HepG2 (cell line): ENCODE measurements around the gene HSD17B2. TPM values are rescaled to one million over a fixed set of nuclear protein-coding genes. Genes with fewer than 3 reads are reported as not detected.

Experiments
- ATAC-seq: fragments of 200-7000 bp; cut with Tn5 transposase; 3 replicates; pipeline ENCODE4 v1.9.1; 2020; ENCODE audit warnings: mild to moderate bottlenecking, moderate library complexity
- BruUV-seq: library from RNA; stranded (reverse); fragments of 400-500 nt; replicated peaks from 2 replicates; lab custom pipeline; 2021; lab: Mats Ljungman, UMichigan
- CTCF ChIA-PET: fragments of 300-600 bp; formaldehyde crosslinking; extraction: SDS; loops from one replicate; lab custom pipeline; 2021; ENCODE audit warnings: low total read pairs, inconsistent platforms, low intra/inter-chr PET ratio; lab: Yijun Ruan, JAX
- POLR2A ChIA-PET: fragments of 350-600 bp; sonication (Branson Sonifier 250); formaldehyde crosslinking; loops from one replicate; lab custom pipeline; 2020; ENCODE audit warnings: antibody characterized with exemption, inconsistent platforms; lab: Yijun Ruan, JAX
- DNase-seq: peaks from one replicate; pipeline ENCODE4 v3.0.0-alpha.2; 2015; ENCODE audit warnings: low spot score
- FAIRE-seq: peaks from 3 replicates; lab custom pipeline; 2011; peaks lifted over from hg19 to GRCh38; lab: Jason Lieb, UNC
- H2AFZ ChIP-seq: one replicate; pipeline ENCODE4 v1.6.1; 2011; ENCODE audit warnings: low read length, inconsistent platforms
- H3K27ac ChIP-seq: fragments of 300-600 bp; 3 replicates; pipeline ENCODE4 v1.8.0; 2011; ENCODE audit warnings: mixed run types, mild to moderate bottlenecking, mixed read lengths, low read length, inconsistent platforms; ENCODE audit not compliant: insufficient read depth; ENCODE audit errors: extremely low read length
- H3K27me3 ChIP-seq, 2 experiments: fragments of 200-600 bp in 1 of 2; 2 replicates in 1 of 2; 3 replicates in 1 of 2; pipeline versions ENCODE4 v1.6.0 to v1.8.0; 2011; ENCODE audit warnings: low read length in 2 of 2, mild to moderate bottlenecking in 2 of 2, moderate library complexity in 2 of 2, inconsistent platforms in 1 of 2; ENCODE audit not compliant: insufficient read depth in 2 of 2, control insufficient read depth in 1 of 2
- H3K36me3 ChIP-seq, 2 experiments: fragments of 200-600 bp in 1 of 2; replicated peaks in 1 of 2; 2 replicates in 1 of 2; 3 replicates in 1 of 2; pipeline versions ENCODE4 v1.5.1 to v1.8.0; 2011; ENCODE audit warnings: low read length in 2 of 2, inconsistent platforms in 1 of 2; ENCODE audit not compliant: insufficient read depth in 2 of 2, control insufficient read depth in 1 of 2
- H3K4me1 ChIP-seq: 2 replicates; pipeline ENCODE4 v1.5.1; 2012; ENCODE audit warnings: low read length, inconsistent platforms; ENCODE audit not compliant: insufficient read depth
- H3K4me2 ChIP-seq: 2 replicates; pipeline ENCODE4 v1.6.0; 2011; ENCODE audit warnings: low read depth, low read length, inconsistent platforms
- H3K4me3 ChIP-seq, 3 experiments: fragments of 200-600 bp in 1 of 3; sonication (generic), shearing (Covaris generic) in 1 of 3; replicated peaks in 1 of 3; 2 replicates each; pipeline ENCODE4 v1.5.1; 2011 to 2016; ENCODE audit warnings: low read length in 3 of 3, inconsistent platforms in 2 of 3, low read depth in 2 of 3, mild to moderate bottlenecking in 2 of 3, control low read depth in 1 of 3, mixed read lengths in 1 of 3; ENCODE audit not compliant: insufficient read depth in 1 of 3
- H3K79me2 ChIP-seq: one replicate; pipeline ENCODE4 v1.6.1; 2011; ENCODE audit warnings: low read length, inconsistent platforms; ENCODE audit not compliant: insufficient read depth
- H3K9ac ChIP-seq: 2 replicates; pipeline ENCODE4 v1.6.0; 2011; ENCODE audit warnings: mild to moderate bottlenecking, low read depth, low read length, inconsistent platforms; ENCODE audit not compliant: insufficient read depth
- H3K9me3 ChIP-seq: 2 replicates; pipeline ENCODE4 v1.5.1; 2012; ENCODE audit warnings: mild to moderate bottlenecking, low read length
- H4K20me1 ChIP-seq: 2 replicates; pipeline ENCODE4 v1.6.0; 2011; ENCODE audit warnings: inconsistent platforms, mild to moderate bottlenecking, low read length, moderate library complexity; ENCODE audit not compliant: insufficient read depth
- ARID5B ChIP-seq: IDR thresholded peaks from 2 replicates; pipeline ENCODE4 v1.4.0; 2020; ENCODE audit warnings: mild to moderate bottlenecking, missing genetic modification reagents
- CEBPB ChIP-seq: IDR thresholded peaks from 2 replicates; pipeline ENCODE4 v1.6.1; 2011; ENCODE audit warnings: low read depth, low read length, improper control_type of control experiment, borderline replicate concordance
- CREM ChIP-seq, 2 experiments: sonication (generic) in 1 of 2; formaldehyde crosslinking in 1 of 2; IDR thresholded peaks; 2 replicates each; pipeline versions ENCODE4 v1.4.0 to v1.6.1; 2016 to 2020; ENCODE audit warnings: antibody characterized with exemption in 1 of 2, mild to moderate bottlenecking in 1 of 2, missing genetic modification reagents in 1 of 2
- EP300 ChIP-seq, 3 experiments: sonication (generic) in 1 of 3; formaldehyde crosslinking in 1 of 3; IDR thresholded peaks; 2 replicates each; pipeline versions ENCODE4 v1.5.1 to v1.6.1; 2011 to 2020; ENCODE audit warnings: low read depth in 2 of 3, low read length in 2 of 3, borderline replicate concordance in 1 of 3, improper control_type of control experiment in 1 of 3, mild to moderate bottlenecking in 1 of 3, missing genetic modification reagents in 1 of 3, moderate library complexity in 1 of 3
- FOXJ3 ChIP-seq: sonication (generic); formaldehyde crosslinking; IDR thresholded peaks from 2 replicates; pipeline ENCODE4 v1.4.0; 2020; ENCODE audit warnings: missing genetic modification reagents, mild to moderate bottlenecking, borderline replicate concordance
- FOXP4 ChIP-seq: sonication (generic); formaldehyde crosslinking; IDR thresholded peaks from 2 replicates; pipeline ENCODE4 v1.4.0; 2020; ENCODE audit warnings: missing genetic modification reagents
- GFI1 ChIP-seq: sonication (generic); formaldehyde crosslinking; IDR thresholded peaks from 2 replicates; pipeline ENCODE4 v1.5.0; 2020; ENCODE audit warnings: missing genetic modification reagents, mild to moderate bottlenecking, borderline replicate concordance
- KAT7 ChIP-seq: IDR thresholded peaks from 2 replicates; pipeline ENCODE4 v1.6.1; 2018; ENCODE audit warnings: borderline replicate concordance, missing compliant biosample characterization
- NCOA2 ChIP-seq: sonication (generic); formaldehyde crosslinking; IDR thresholded peaks from 2 replicates; pipeline ENCODE4 v1.8.0; 2022; ENCODE audit warnings: inconsistent platforms
- RXRB ChIP-seq: IDR thresholded peaks from 2 replicates; pipeline ENCODE4 v1.6.1; 2016; ENCODE audit warnings: borderline replicate concordance, missing genetic modification reagents, missing compliant biosample characterization
- TFDP1 ChIP-seq: IDR thresholded peaks from 2 replicates; pipeline ENCODE4 v1.6.1; 2016; ENCODE audit warnings: missing compliant biosample characterization, missing genetic modification reagents, borderline replicate concordance
- TGIF2 ChIP-seq: IDR thresholded peaks from 2 replicates; pipeline ENCODE4 v1.6.1; 2016; ENCODE audit warnings: control low read depth, missing compliant biosample characterization
- ZBTB21 ChIP-seq: sonication (generic); formaldehyde crosslinking; IDR thresholded peaks from 2 replicates; pipeline ENCODE4 v1.4.0; 2020; ENCODE audit warnings: missing genetic modification reagents
- WGBS: methylation state at CpG from one replicate; pipeline ENCODE4 v1.1.6; 2017; ENCODE audit warnings: low lambda C conversion rate; 5-methylcytosine and 5-hydroxymethylcytosine counted together
- in situ Hi-C: cut with HindIII; loops from 2 replicates; pipeline ENCODE4 v1.10.0; 2017; ENCODE audit warnings: low pct_unique_long_range_greater_than_20kb; ENCODE audit not compliant: extremely low pct_ligation_motif_present
- intact Hi-C: fragments of 100-400 bp; cut with micrococcal nuclease; formaldehyde crosslinking; loops from one replicate; pipeline ENCODE4 v1.10.0; 2022; ENCODE audit not compliant: unreplicated experiment
- polyA plus RNA-seq, 8 experiments: library from polyadenylated mRNA; depleted of rRNA in 3 of 8; stranded (reverse) in 7 of 8; unstranded in 1 of 8; fragments of >200 nt; fragmentation: Illumina TruSeq in 4 of 8; extraction: Trizol in 4 of 8; gene quantifications; 2 replicates each; pipeline versions ENCODE4 v1.2.1 to v1.2.3, GENCODE V29; 2011 to 2016; ENCODE audit warnings: low read depth in 4 of 8, missing spikeins in 1 of 8, mixed read lengths in 1 of 8; ENCODE audit not compliant: insufficient read depth in 1 of 8
- total RNA-seq, 5 experiments: library from RNA; depleted of rRNA; stranded (reverse); fragments of >200 nt; fragmentation: Illumina TruSeq; extraction: Trizol; gene quantifications; 2 replicates each; pipeline ENCODE4 v1.2.3, GENCODE V29; 2016; ENCODE audit warnings: low read depth in 1 of 5

HSD17B2 gene
- total and polyA plus RNA-seq, 2 of the 13 experiments (the other 11 are each of a cell fraction or from before 2014, with no cell fraction given), result 26.3 to 69.3 TPM

GRCh38 chr16:82050909-82051357 lies 15.9 kb downstream of the HSD17B2 start:
- Histone ChIP-seq H3K9me3 (no peaks in the 10 kb centered on the region), H2AFZ (no peak overlapping the region), H3K4me3 (peak overlapping the region in 1 of 3 experiments; percentile 27; a peak in 1 of 6 replicates), H3K27ac (peak overlapping the region; percentile 64), H3K79me2 (peaks cover 30% of the 10 kb centered on the region), H3K9ac (no peak overlapping the region), H3K36me3 (peaks cover under 1 to 5% of the 10 kb centered on the region in 2 experiments; a peak in 3 of 5 replicates), H3K4me1 (peaks cover 100% of the 10 kb centered on the region), H3K4me2 (peak overlapping the region; percentile 54), H3K27me3 (no peaks in the 10 kb centered on the region), H4K20me1 (no peaks in the 10 kb centered on the region)
- intact Hi-C loops (loop anchor here (2.0 kb wide), 1 partner anchor 16 kb away; the partner anchor contains the start of gene HSD17B2), in situ Hi-C loops (no loop called here)
- POLR2A ChIA-PET, result interaction anchor here (1.0 to 2.4 kb wide), 5 partner anchors 9 to 279 kb away, joined by 3 to 14 read pairs (median 10); partner anchors contain the start of genes HSD17B2 and MPHOSPH6
- ATAC-seq (peak; percentile 66), FAIRE-seq (peak; percentile 49), DNase-seq (peak; percentile 92)
- 16% methylated on average over 4 of the region's 4 CpGs for WGBS
- BruUV-seq, result no TSS peak
- CTCF ChIA-PET, result no interaction called here
- TF ChIP-seq TFDP1 (CRISPR knock-in tag), result 0 out of 2 replicates have a peak, but pooled peaks have one; percentile 46
- TF ChIP-seq EP300 (IDR thresholded peaks at IDR 0.05; ENCODE audit: low read depth in 2 of 2, low read length in 2 of 2), result peak in 1 of 2 experiments; percentile 89; a peak in 2 of 4 replicates
- 0 out of 2 replicates have a peak, but pooled peaks have one; percentile 41 for TF ChIP-seq EP300 (CRISPR knock-in tag; IDR thresholded peaks at IDR 0.05; ENCODE audit: borderline replicate concordance)
- 0 out of 2 replicates have a peak, but pooled peaks have one; percentile 31 for TF ChIP-seq TGIF2 (CRISPR knock-in tag)
- TF ChIP-seq ARID5B, result peak; percentile 77
- peak; percentile 76 for TF ChIP-seq FOXP4 (CRISPR knock-in tag)
- TF ChIP-seq RXRB (CRISPR knock-in tag), result peak; percentile 19; the same call in 1 of the 2 replicates
- TF ChIP-seq ZBTB21 (CRISPR knock-in tag), result peak; percentile 68; the same call in 1 of the 2 replicates
- TF ChIP-seq NCOA2 (CRISPR knock-in tag), result peak; percentile 81
- TF ChIP-seq CREM (IDR thresholded peaks at IDR 0.05), result peak; percentile 69; the same call in 1 of the 2 replicates
- no peak for TF ChIP-seq CREM (CRISPR knock-in tag; IDR thresholded peaks at IDR 0.05)
- TF ChIP-seq GFI1 (CRISPR knock-in tag), result peak; percentile 80; the same call in 1 of the 2 replicates
- TF ChIP-seq KAT7 (CRISPR knock-in tag), result peak; percentile 47; the same call in 1 of the 2 replicates
- TF ChIP-seq CEBPB, result peak; percentile 24; the same call in 1 of the 2 replicates
- TF ChIP-seq FOXJ3, result no peak
